Breast epithelium (tissue), 3 donors: ENCODE results near the gene ABCC11.

Experiments used
- POLR2A ChIP-seq: fragments of 450-650 bp; IDR thresholded peaks from one replicate; pipeline ENCODE4 v1.6.1; 2016; ENCODE audit warnings: antibody characterized with exemption, mild to moderate bottlenecking, moderate library complexity
- POLR2AphosphoS5 ChIP-seq, 3 donors: sonication (generic); formaldehyde crosslinking; IDR thresholded peaks; one replicate each; pipeline ENCODE4 v1.6.1; 2017; ENCODE audit warnings: antibody characterized with exemption in 3 of 3
- TF ChIP-seq, protein P1 (sequence below), 3 donors: fragments of 450-650 bp; IDR thresholded peaks; one replicate each; pipeline ENCODE4 v1.5.1; 2016 to 2017; ENCODE audit warnings: antibody characterized with exemption in 3 of 3, mild to moderate bottlenecking in 3 of 3, moderate library complexity in 3 of 3

DNA sequence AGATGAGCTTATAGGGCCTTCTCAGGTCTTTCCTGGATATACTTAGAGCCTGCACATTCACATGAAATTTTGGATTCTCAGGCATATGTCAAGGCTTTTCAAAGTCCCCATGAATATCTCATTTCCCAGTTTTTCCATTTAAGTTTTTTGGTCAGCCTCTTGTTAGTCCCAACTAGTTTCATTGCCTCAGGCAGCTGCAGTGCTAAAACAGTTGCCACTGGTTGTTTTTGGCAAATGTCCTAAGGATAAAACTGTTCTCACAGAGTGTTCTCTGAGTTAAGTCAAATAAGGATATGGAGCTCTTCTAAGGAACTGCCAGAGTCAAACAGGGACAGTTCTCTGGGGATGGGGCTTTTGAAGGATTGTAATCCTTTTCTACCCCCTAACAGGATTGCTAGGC lies 39.9 kb upstream of the ABCC11 start:
- TF ChIP-seq POLR2A (no peak), POLR2AphosphoS5 (IDR thresholded peaks at IDR 0.05) (no peak)
- TF ChIP-seq, protein P1, sequence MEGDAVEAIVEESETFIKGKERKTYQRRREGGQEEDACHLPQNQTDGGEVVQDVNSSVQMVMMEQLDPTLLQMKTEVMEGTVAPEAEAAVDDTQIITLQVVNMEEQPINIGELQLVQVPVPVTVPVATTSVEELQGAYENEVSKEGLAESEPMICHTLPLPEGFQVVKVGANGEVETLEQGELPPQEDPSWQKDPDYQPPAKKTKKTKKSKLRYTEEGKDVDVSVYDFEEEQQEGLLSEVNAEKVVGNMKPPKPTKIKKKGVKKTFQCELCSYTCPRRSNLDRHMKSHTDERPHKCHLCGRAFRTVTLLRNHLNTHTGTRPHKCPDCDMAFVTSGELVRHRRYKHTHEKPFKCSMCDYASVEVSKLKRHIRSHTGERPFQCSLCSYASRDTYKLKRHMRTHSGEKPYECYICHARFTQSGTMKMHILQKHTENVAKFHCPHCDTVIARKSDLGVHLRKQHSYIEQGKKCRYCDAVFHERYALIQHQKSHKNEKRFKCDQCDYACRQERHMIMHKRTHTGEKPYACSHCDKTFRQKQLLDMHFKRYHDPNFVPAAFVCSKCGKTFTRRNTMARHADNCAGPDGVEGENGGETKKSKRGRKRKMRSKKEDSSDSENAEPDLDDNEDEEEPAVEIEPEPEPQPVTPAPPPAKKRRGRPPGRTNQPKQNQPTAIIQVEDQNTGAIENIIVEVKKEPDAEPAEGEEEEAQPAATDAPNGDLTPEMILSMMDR (IDR thresholded peaks at IDR 0.05) = no peak
